ENCODE results near the gene TFAP2E.

GRCh38 chr1:35589516-35590427 is 16.7 kb downstream of the TFAP2E start:
- no peak for TF ChIP-seq FOXA1 (IDR thresholded peaks at IDR 0.05)
- no peak for TF ChIP-seq REST (IDR thresholded peaks at IDR 0.05)
- no peak for TF ChIP-seq CTCF (IDR thresholded peaks at IDR 0.05; ENCODE audit: low read depth, low read length, missing input control)
- TF ChIP-seq RAD21 (IDR thresholded peaks at IDR 0.05): no peak
- TF ChIP-seq ZBTB33 (IDR thresholded peaks at IDR 0.05): no peak
- TF ChIP-seq MAX (IDR thresholded peaks at IDR 0.05): no peak
- TF ChIP-seq ATF3 (IDR thresholded peaks at IDR 0.05): no peak
- no peak for TF ChIP-seq EGR1 (IDR thresholded peaks at IDR 0.05; ENCODE audit: low read depth in 2 of 2)
- TF ChIP-seq YY1 (IDR thresholded peaks at IDR 0.05): no peak
